ENCODE results near the gene ATG4C. TPM values are rescaled to one million over a fixed set of nuclear protein-coding genes. Genes with fewer than 3 reads are reported as not detected.

The ATG4C gene
- polyA plus RNA-seq, 1 donor (not counting 4 experiments of a cell fraction or from before 2014, with no cell fraction given), result 9.1 TPM

DNA sequence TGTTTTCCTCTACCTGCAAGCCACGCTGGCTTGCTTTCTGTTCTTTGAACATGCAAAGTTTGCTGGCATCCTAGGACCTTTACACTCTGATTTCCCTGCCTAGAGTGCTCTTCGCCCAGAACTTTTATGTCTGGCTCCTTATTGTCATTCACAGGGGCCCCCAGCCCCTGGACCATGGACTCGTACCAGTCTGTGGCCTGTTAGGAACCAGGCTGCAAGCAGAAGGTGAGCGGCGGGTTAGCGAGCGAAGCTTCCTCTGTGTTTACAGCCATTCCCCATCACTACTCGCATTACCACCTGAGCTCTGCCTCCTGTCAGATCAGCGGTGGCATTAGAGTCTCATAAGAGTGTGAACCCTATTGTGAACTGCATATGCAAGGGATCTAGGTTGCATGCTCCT lies 73.0 kb downstream of the ATG4C start:
- no peak overlapping the region for H3K9ac ChIP-seq (ENCODE audit: control insufficient read depth, extremely low read depth, insufficient read depth, low read length)
- FAIRE-seq, result no peak

DNA sequence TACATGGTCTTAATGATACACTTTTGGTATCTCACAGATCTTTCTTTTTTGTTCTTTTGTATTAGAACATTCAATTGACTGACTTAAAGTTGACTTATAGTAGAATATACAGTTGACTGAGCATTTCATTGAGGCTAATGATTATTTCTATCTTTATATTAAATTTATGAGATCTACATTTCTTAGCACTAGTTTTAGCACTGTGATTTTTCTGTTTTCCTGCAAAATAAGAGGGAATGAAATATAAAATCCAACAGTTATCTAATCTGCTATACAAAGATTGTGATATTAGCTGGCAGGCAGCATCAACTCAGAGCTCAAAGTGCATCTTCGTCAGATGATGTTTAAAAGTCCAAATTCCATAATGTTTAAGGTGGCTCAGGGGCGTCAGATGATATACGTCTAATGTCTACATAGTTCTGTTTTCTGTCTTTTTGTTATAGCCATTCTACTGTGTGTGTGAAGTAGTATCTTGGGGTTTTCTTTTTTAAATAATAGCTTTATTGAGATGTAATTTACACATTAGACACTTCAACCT lies 85.4 kb downstream of the ATG4C start:
- no peaks in the 10 kb centered on the region for H3K79me2 ChIP-seq (ENCODE audit: control insufficient read depth, insufficient read depth, low read length)
- no peak overlapping the region for H2AFZ ChIP-seq (ENCODE audit: control insufficient read depth, low read length)
- H3K4me3 ChIP-seq (ENCODE audit: control insufficient read depth in 2 of 3, extremely low read depth in 1 of 3, insufficient read depth in 2 of 3, low read depth in 1 of 3, low read length in 3 of 3), result no peak overlapping the region
- H3K4me1 ChIP-seq (ENCODE audit: control insufficient read depth, extremely low read depth, insufficient read depth, low read length), result no peaks in the 10 kb centered on the region
- no peaks in the 10 kb centered on the region for H3K9me3 ChIP-seq (ENCODE audit: control insufficient read depth, low read depth, low read length)
- no peaks in the 10 kb centered on the region for H4K20me1 ChIP-seq (ENCODE audit: control insufficient read depth, extremely low read depth, insufficient read depth, low read length)
- TF ChIP-seq, protein P1, sequence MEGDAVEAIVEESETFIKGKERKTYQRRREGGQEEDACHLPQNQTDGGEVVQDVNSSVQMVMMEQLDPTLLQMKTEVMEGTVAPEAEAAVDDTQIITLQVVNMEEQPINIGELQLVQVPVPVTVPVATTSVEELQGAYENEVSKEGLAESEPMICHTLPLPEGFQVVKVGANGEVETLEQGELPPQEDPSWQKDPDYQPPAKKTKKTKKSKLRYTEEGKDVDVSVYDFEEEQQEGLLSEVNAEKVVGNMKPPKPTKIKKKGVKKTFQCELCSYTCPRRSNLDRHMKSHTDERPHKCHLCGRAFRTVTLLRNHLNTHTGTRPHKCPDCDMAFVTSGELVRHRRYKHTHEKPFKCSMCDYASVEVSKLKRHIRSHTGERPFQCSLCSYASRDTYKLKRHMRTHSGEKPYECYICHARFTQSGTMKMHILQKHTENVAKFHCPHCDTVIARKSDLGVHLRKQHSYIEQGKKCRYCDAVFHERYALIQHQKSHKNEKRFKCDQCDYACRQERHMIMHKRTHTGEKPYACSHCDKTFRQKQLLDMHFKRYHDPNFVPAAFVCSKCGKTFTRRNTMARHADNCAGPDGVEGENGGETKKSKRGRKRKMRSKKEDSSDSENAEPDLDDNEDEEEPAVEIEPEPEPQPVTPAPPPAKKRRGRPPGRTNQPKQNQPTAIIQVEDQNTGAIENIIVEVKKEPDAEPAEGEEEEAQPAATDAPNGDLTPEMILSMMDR (optimal IDR thresholded peaks at IDR 0.05 in 1 of 3, IDR thresholded peaks at IDR 0.05 in 1 of 3, conservative IDR thresholded peaks at IDR 0.05 in 1 of 3; ENCODE audit: extremely low read depth in 1 of 3, insufficient read depth in 2 of 3, low read length in 3 of 3), result no peak
- TF ChIP-seq EZH2 (IDR thresholded peaks at IDR 0.05; ENCODE audit: low read length), result no peak
- no peak for FAIRE-seq
- H3K27me3 ChIP-seq (ENCODE audit: control insufficient read depth, extremely low read depth, insufficient read depth, low read length), result no peaks in the 10 kb centered on the region
- dilution Hi-C loops (cut with MboI; ENCODE audit: extremely low pct_ligation_motif_present, low sequenced_read_pairs), result no loop called here
- no peak for DNase-seq (ENCODE audit: low read depth, low spot score)
- H3K27ac ChIP-seq (ENCODE audit: control insufficient read depth, insufficient read depth, low read length), result no peak overlapping the region
- no peak overlapping the region for H3K9ac ChIP-seq (ENCODE audit: control insufficient read depth, extremely low read depth, insufficient read depth, low read length)
- H3K4me2 ChIP-seq (ENCODE audit: control insufficient read depth, extremely low read depth, insufficient read depth, low read depth, low read length), result no peak overlapping the region
- no peaks in the 10 kb centered on the region for H3K9me1 ChIP-seq (ENCODE audit: control insufficient read depth, extremely low read depth, insufficient read depth, low read length)
- no peaks in the 10 kb centered on the region for H3K36me3 ChIP-seq (ENCODE audit: control insufficient read depth in 2 of 2, extremely low read depth in 1 of 2, insufficient read depth in 2 of 2, low read length in 2 of 2)

More for the DNA sequence above, 73.0 kb downstream of the ATG4C start:
- no peaks in the 10 kb centered on the region for H3K36me3 ChIP-seq (ENCODE audit: control insufficient read depth in 2 of 2, extremely low read depth in 1 of 2, insufficient read depth in 2 of 2, low read length in 2 of 2)
- H3K9me1 ChIP-seq (ENCODE audit: control insufficient read depth, extremely low read depth, insufficient read depth, low read length), result no peaks in the 10 kb centered on the region
- no peaks in the 10 kb centered on the region for H4K20me1 ChIP-seq (ENCODE audit: control insufficient read depth, extremely low read depth, insufficient read depth, low read length)
- H2AFZ ChIP-seq (ENCODE audit: control insufficient read depth, low read length), result no peak overlapping the region
- dilution Hi-C loops (cut with MboI; ENCODE audit: extremely low pct_ligation_motif_present, low sequenced_read_pairs), result no loop called here
- H3K79me2 ChIP-seq (ENCODE audit: control insufficient read depth, insufficient read depth, low read length), result no peaks in the 10 kb centered on the region
- no peaks in the 10 kb centered on the region for H3K27me3 ChIP-seq (ENCODE audit: control insufficient read depth, extremely low read depth, insufficient read depth, low read length)
- no peak overlapping the region for H3K4me3 ChIP-seq (ENCODE audit: control insufficient read depth in 2 of 3, extremely low read depth in 1 of 3, insufficient read depth in 2 of 3, low read depth in 1 of 3, low read length in 3 of 3)
- H3K9me3 ChIP-seq (ENCODE audit: control insufficient read depth, low read depth, low read length), result no peaks in the 10 kb centered on the region
- no peak for DNase-seq (ENCODE audit: low read depth, low spot score)
- H3K4me2 ChIP-seq (ENCODE audit: control insufficient read depth, extremely low read depth, insufficient read depth, low read depth, low read length), result no peak overlapping the region
- H3K4me1 ChIP-seq (ENCODE audit: control insufficient read depth, extremely low read depth, insufficient read depth, low read length), result no peaks in the 10 kb centered on the region
- no peak overlapping the region for H3K27ac ChIP-seq (ENCODE audit: control insufficient read depth, insufficient read depth, low read length)
- no peak for TF ChIP-seq EZH2 (IDR thresholded peaks at IDR 0.05; ENCODE audit: low read length)

DNA sequence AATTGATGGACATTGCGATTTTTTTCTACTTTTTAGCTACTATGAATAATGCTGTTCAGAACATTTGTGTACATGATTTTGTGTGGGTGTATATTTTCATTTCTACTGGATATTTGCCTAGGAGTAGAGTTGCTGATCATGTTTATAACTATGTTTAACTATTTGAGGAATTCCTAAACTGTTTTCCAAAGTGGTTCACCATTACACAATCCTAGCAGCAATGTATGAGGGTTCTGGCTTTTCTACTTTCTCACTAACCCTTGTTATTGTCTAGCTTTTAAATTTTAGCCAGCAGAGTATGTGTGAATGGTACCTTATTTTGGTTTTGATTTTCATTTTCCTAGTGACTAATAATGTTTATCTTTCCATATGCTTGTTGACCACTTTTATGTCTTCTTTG lies 86.2 kb downstream of the ATG4C start:
- no peak for TF ChIP-seq EZH2 (IDR thresholded peaks at IDR 0.05; ENCODE audit: low read length)
- TF ChIP-seq, protein P1 (optimal IDR thresholded peaks at IDR 0.05 in 1 of 3, IDR thresholded peaks at IDR 0.05 in 1 of 3, conservative IDR thresholded peaks at IDR 0.05 in 1 of 3; ENCODE audit: extremely low read depth in 1 of 3, insufficient read depth in 2 of 3, low read length in 3 of 3), result no peak
- H3K9me1 ChIP-seq (ENCODE audit: control insufficient read depth, extremely low read depth, insufficient read depth, low read length), result no peaks in the 10 kb centered on the region
- dilution Hi-C loops (cut with MboI; ENCODE audit: extremely low pct_ligation_motif_present, low sequenced_read_pairs), result no loop called here
- no peak overlapping the region for H2AFZ ChIP-seq (ENCODE audit: control insufficient read depth, low read length)
- H3K9ac ChIP-seq (ENCODE audit: control insufficient read depth, extremely low read depth, insufficient read depth, low read length), result no peak overlapping the region
- no peaks in the 10 kb centered on the region for H3K9me3 ChIP-seq (ENCODE audit: control insufficient read depth, low read depth, low read length)
- H3K36me3 ChIP-seq (ENCODE audit: control insufficient read depth in 2 of 2, extremely low read depth in 1 of 2, insufficient read depth in 2 of 2, low read length in 2 of 2), result no peaks in the 10 kb centered on the region
- DNase-seq (ENCODE audit: low read depth, low spot score) (no peak), FAIRE-seq (no peak)
- no peaks in the 10 kb centered on the region for H3K27me3 ChIP-seq (ENCODE audit: control insufficient read depth, extremely low read depth, insufficient read depth, low read length)
- H3K4me1 ChIP-seq (ENCODE audit: control insufficient read depth, extremely low read depth, insufficient read depth, low read length), result no peaks in the 10 kb centered on the region
- H3K4me3 ChIP-seq (ENCODE audit: control insufficient read depth in 2 of 3, extremely low read depth in 1 of 3, insufficient read depth in 2 of 3, low read depth in 1 of 3, low read length in 3 of 3), result no peak overlapping the region
- H3K79me2 ChIP-seq (ENCODE audit: control insufficient read depth, insufficient read depth, low read length), result no peaks in the 10 kb centered on the region
- no peak overlapping the region for H3K27ac ChIP-seq (ENCODE audit: control insufficient read depth, insufficient read depth, low read length)
- no peak overlapping the region for H3K4me2 ChIP-seq (ENCODE audit: control insufficient read depth, extremely low read depth, insufficient read depth, low read depth, low read length)
- no peaks in the 10 kb centered on the region for H4K20me1 ChIP-seq (ENCODE audit: control insufficient read depth, extremely low read depth, insufficient read depth, low read length)

All from keratinocyte (primary cell).